Breast epithelium (tissue), 4 donors: ENCODE results near the gene ATP2C1. TPM values are rescaled to one million over a fixed set of nuclear protein-coding genes. Genes with fewer than 3 reads are reported as not detected.

ENCODE experiments used
- DNase-seq, 2 donors: peaks; one replicate each; pipeline ENCODE4 v3.0.0-alpha.2; 2019; ENCODE audit warnings: low spot score in 2 of 2
- H3K27ac ChIP-seq, 2 donors: fragments of 200-600 bp; sonication (generic) in 1 of 2; one replicate each; pipeline ENCODE4 v1.5.1; 2016 to 2019; ENCODE audit warnings: mild to moderate bottlenecking in 1 of 2
- H3K27me3 ChIP-seq, 2 donors: fragments of 200-600 bp; sonication (generic) in 1 of 2; one replicate each; pipeline versions ENCODE4 v1.5.1 to v1.6.0; 2017 to 2019; ENCODE audit warnings: control low read depth in 1 of 2, mild to moderate bottlenecking in 1 of 2
- H3K36me3 ChIP-seq: fragments of 200-600 bp; one replicate; pipeline ENCODE4 v1.5.1; 2019
- H3K4me1 ChIP-seq, 2 donors: fragments of 200-600 bp; sonication (generic); one replicate each; pipeline ENCODE4 v1.5.1; 2016 to 2019; ENCODE audit warnings: control low read depth in 1 of 2
- H3K4me3 ChIP-seq, 3 donors: fragments of 200-600 bp; sonication (generic); 1 replicate in 2 of 3; 2 replicates in 1 of 3; pipeline ENCODE4 v1.5.1; 2016 to 2019; ENCODE audit warnings: mild to moderate bottlenecking in 3 of 3, moderate library complexity in 2 of 3
- H3K9me3 ChIP-seq, 2 donors: fragments of 200-600 bp; sonication (generic) in 1 of 2; one replicate each; pipeline ENCODE4 v1.5.1; 2016 to 2019; ENCODE audit warnings: control low read depth in 1 of 2
- POLR2A ChIP-seq: fragments of 450-650 bp; IDR thresholded peaks from one replicate; pipeline ENCODE4 v1.6.1; 2016; ENCODE audit warnings: antibody characterized with exemption, mild to moderate bottlenecking, moderate library complexity
- POLR2AphosphoS5 ChIP-seq, 3 donors: sonication (generic); formaldehyde crosslinking; IDR thresholded peaks; one replicate each; pipeline ENCODE4 v1.6.1; 2017; ENCODE audit warnings: antibody characterized with exemption in 3 of 3
- intact Hi-C: fragments of 100-400 bp; cut with DNase I; formaldehyde crosslinking; loops from one replicate; pipeline ENCODE4 v1.15.1; 2023; ENCODE audit warnings: low total_unique reads
- total RNA-seq, 3 donors: library from RNA; depleted of rRNA; stranded (reverse); fragments of >200 nt; gene quantifications; one replicate each; pipeline ENCODE4 v1.1.0, GENCODE V29; 2016
- TF ChIP-seq, protein P1 (sequence below), 3 donors: fragments of 450-650 bp; IDR thresholded peaks; one replicate each; pipeline ENCODE4 v1.5.1; 2016 to 2017; ENCODE audit warnings: antibody characterized with exemption in 3 of 3, mild to moderate bottlenecking in 3 of 3, moderate library complexity in 3 of 3

Gene ATP2C1, protein sequence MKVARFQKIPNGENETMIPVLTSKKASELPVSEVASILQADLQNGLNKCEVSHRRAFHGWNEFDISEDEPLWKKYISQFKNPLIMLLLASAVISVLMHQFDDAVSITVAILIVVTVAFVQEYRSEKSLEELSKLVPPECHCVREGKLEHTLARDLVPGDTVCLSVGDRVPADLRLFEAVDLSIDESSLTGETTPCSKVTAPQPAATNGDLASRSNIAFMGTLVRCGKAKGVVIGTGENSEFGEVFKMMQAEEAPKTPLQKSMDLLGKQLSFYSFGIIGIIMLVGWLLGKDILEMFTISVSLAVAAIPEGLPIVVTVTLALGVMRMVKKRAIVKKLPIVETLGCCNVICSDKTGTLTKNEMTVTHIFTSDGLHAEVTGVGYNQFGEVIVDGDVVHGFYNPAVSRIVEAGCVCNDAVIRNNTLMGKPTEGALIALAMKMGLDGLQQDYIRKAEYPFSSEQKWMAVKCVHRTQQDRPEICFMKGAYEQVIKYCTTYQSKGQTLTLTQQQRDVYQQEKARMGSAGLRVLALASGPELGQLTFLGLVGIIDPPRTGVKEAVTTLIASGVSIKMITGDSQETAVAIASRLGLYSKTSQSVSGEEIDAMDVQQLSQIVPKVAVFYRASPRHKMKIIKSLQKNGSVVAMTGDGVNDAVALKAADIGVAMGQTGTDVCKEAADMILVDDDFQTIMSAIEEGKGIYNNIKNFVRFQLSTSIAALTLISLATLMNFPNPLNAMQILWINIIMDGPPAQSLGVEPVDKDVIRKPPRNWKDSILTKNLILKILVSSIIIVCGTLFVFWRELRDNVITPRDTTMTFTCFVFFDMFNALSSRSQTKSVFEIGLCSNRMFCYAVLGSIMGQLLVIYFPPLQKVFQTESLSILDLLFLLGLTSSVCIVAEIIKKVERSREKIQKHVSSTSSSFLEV
- total RNA-seq = 10 to 100 TPM; 59.4 to 76.4 (median 76.2) TPM

DNA sequence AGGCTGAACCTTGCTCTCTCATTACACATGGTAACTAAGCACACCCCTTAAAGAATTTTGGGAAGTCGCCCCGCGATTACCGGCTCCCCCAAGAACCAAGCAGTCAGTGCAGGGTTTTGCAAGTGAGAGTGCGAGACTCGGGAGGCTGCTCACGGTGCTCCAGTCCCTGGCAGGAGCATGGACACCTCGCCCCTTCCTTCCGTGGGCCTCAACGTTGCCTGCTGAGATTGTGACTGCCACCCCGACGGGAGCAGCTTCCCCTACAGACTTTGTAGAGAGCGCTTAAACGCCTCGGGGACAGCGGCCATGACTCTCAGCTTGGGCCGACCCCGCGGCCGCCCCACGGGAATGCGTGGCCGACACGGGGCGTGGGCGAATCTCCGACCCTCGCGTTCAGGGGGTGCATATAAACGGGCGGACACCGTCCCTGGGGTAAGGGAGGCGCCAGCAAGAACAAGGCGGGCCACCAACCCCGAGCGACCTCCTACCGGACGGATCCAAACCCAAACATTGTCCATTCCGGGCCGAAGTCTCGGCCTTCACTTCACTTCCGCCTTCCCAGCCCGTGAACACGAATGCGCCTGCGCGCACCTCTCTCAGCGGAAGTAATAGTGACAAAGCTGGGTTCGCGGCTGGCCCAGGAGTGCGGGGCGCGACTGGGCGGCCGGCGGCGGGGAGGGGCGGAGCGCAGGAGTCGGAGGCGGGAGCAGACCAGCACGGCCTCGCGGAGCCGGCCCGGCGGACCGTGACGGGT lies at the start of gene ATP2C1:
TSS of gene ATP2C1 (plus strand) at position 709 of the 754 bp plus-strand sequence. CDS start 686 bp downstream, outside the sequence.
- H3K9me3 ChIP-seq = no peaks in the 10 kb centered on the region
- H3K4me3 ChIP-seq = peak within 1 kb of the TSS; percentile 89 to 95 (median 92)
- peak; percentile 93 to 95 for DNase-seq
- intact Hi-C loops = loop anchor here (10.0 kb wide), 1 partner anchor 139 kb away; no protein-coding TSS in a partner anchor
- no peaks in the 10 kb centered on the region for H3K36me3 ChIP-seq
- TF ChIP-seq POLR2AphosphoS5 (IDR thresholded peaks at IDR 0.05) (peak; percentile 80 to 98 (median 93)), POLR2A (peak; percentile 87)
- TF ChIP-seq, protein P1, sequence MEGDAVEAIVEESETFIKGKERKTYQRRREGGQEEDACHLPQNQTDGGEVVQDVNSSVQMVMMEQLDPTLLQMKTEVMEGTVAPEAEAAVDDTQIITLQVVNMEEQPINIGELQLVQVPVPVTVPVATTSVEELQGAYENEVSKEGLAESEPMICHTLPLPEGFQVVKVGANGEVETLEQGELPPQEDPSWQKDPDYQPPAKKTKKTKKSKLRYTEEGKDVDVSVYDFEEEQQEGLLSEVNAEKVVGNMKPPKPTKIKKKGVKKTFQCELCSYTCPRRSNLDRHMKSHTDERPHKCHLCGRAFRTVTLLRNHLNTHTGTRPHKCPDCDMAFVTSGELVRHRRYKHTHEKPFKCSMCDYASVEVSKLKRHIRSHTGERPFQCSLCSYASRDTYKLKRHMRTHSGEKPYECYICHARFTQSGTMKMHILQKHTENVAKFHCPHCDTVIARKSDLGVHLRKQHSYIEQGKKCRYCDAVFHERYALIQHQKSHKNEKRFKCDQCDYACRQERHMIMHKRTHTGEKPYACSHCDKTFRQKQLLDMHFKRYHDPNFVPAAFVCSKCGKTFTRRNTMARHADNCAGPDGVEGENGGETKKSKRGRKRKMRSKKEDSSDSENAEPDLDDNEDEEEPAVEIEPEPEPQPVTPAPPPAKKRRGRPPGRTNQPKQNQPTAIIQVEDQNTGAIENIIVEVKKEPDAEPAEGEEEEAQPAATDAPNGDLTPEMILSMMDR (IDR thresholded peaks at IDR 0.05) = peak in 1 of 3 donors; percentile 22
- peaks cover 0 to 9% of the 10 kb centered on the region in 2 donors for H3K4me1 ChIP-seq
- peak within 1 kb of the TSS; percentile 97 for H3K27ac ChIP-seq
- H3K27me3 ChIP-seq = no peaks in the 10 kb centered on the region

DNA sequence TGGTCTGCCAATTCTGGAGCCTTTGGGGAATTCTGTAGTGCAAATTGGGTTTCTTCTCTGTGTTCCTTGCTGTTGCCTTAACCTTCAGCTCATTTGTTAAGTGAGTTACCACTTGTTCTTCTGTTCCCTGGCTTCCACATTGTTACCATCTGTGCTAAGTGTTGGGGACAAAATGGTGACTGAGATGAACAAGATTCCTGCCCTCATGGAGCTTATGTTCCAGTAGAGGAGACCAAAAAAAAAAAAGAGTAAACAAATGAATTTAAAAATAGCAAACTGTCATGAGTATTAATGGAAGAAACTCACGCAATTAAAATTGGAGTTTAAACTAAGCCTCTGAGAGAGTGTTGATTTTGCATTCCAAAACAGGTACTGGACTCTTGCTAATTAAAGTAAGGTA lies 49.4 kb upstream of the ATP2C1 start:
- Histone ChIP-seq H3K4me1 (no peaks in the 10 kb centered on the region), H3K36me3 (no peaks in the 10 kb centered on the region), H3K4me3 (no peak overlapping the region), H3K9me3 (no peaks in the 10 kb centered on the region), H3K27me3 (no peaks in the 10 kb centered on the region), H3K27ac (no peak overlapping the region)
- TF ChIP-seq, protein P1 (IDR thresholded peaks at IDR 0.05) = no peak
- TF ChIP-seq POLR2A = no peak
- TF ChIP-seq POLR2AphosphoS5 (IDR thresholded peaks at IDR 0.05) = no peak
- no peak for DNase-seq
- intact Hi-C loops = no loop called here

DNA sequence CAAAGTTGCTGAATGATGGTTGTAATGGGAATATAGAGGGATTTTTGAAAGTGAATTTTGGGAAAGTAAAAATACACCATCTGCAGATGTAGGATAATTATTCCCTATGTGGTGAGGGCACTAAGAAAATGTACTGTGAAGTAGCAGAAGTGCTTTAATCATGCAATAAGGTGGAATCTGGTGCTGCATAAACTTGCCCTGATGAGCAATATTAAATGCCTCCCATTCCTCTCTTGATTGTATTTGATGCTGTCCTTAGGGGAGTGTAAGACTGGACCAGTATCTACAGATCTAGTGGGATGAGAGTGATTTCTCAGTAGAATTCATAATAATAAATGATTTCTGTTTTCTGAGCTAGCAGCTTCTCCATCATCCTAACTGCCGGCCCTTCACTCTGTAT lies 47.7 kb upstream of the ATP2C1 start:
- H3K4me1 ChIP-seq = no peaks in the 10 kb centered on the region
- intact Hi-C loops = no loop called here
- TF ChIP-seq, protein P1 (IDR thresholded peaks at IDR 0.05) = no peak
- TF ChIP-seq POLR2A (no peak), POLR2AphosphoS5 (IDR thresholded peaks at IDR 0.05) (no peak)
- no peaks in the 10 kb centered on the region for H3K9me3 ChIP-seq
- no peak overlapping the region for H3K27ac ChIP-seq
- no peak overlapping the region for H3K4me3 ChIP-seq
- no peaks in the 10 kb centered on the region for H3K36me3 ChIP-seq
- no peaks in the 10 kb centered on the region for H3K27me3 ChIP-seq
- no peak for DNase-seq

DNA sequence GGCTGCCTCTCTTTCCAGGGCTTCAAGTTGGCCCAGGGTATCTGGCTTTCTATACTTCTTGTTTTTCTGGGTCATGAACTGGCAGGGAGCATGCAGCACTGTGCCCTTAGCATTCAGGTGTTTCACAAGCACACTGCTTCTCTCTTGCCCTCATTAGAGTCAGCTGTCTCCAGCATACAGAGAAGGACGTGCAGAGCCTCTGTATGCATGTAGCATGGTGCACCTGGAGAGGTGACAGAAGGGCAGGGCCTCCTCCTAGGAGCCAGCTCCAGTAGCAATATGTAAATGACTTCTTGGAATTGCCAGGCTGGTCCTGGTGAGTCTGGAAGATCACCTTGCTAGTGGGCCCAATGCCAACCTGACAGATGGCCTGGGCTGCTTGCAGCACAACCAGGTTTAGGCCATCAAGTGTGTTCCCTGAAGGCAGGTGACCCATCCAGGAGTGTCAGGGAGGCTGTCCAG lies 44.8 kb upstream of the ATP2C1 start:
- Histone ChIP-seq H3K27me3 (no peaks in the 10 kb centered on the region), H3K4me1 (no peaks in the 10 kb centered on the region), H3K27ac (peak overlapping the region; percentile 44 to 63), H3K4me3 (no peak overlapping the region), H3K9me3 (no peaks in the 10 kb centered on the region), H3K36me3 (no peaks in the 10 kb centered on the region)
- peak; percentile 54 to 81 for DNase-seq
- intact Hi-C loops = no loop called here
- TF ChIP-seq POLR2A (no peak), POLR2AphosphoS5 (IDR thresholded peaks at IDR 0.05) (no peak)
- TF ChIP-seq, protein P1 (IDR thresholded peaks at IDR 0.05) = no peak
